Colonic mucosa (tissue), 4 donors: ENCODE data around the gene SHMT2. TPM values are rescaled to one million over a fixed set of nuclear protein-coding genes. Genes with fewer than 3 reads are reported as not detected.

Source experiments
- DNase-seq: peaks from one replicate; pipeline ENCODE4 v3.0.0-alpha.2; 2020
- H3K27ac ChIP-seq: fragments of 200-600 bp; one replicate; pipeline ENCODE4 v1.8.0; 2021
- H3K27me3 ChIP-seq: fragments of 200-600 bp; one replicate; pipeline ENCODE4 v1.8.0; 2021
- H3K36me3 ChIP-seq: fragments of 200-600 bp; one replicate; pipeline ENCODE4 v1.8.0; 2021
- H3K4me1 ChIP-seq: fragments of 200-600 bp; one replicate; pipeline ENCODE4 v1.8.0; 2021; ENCODE audit warnings: mild to moderate bottlenecking
- H3K4me3 ChIP-seq: fragments of 200-600 bp; one replicate; pipeline ENCODE4 v1.8.0; 2021
- H3K9ac ChIP-seq, 2 donors: one replicate each; pipeline ENCODE4 v1.7.0; 2013; ENCODE audit warnings: control low read depth in 2 of 2, low read depth in 2 of 2, low read length in 2 of 2
- H3K9me3 ChIP-seq: fragments of 200-600 bp; one replicate; pipeline ENCODE4 v1.8.0; 2021
- intact Hi-C: fragments of 100-400 bp; cut with DNase I; formaldehyde crosslinking; loops from one replicate; pipeline ENCODE4 v1.14.1; 2022
- total RNA-seq, 2 donors: library from RNA; stranded (reverse); fragmentation: NEBNext Ultra II Directional in 1 of 2; extraction: Animal tissue kit (Norgen Biotek cat#: 25700) in 1 of 2; gene quantifications; one replicate each; pipeline ENCODE4 v1.2.1, GENCODE V29; 2021
- TF ChIP-seq, protein P1 (sequence below): fragments of 200-600 bp; IDR thresholded peaks from one replicate; pipeline ENCODE4 v1.8.0; 2022; ENCODE audit warnings: antibody characterized with exemption, mild to moderate bottlenecking
- donor health status: healthy.
- donor health status: DM: no; HTN: no; CAD: no.
- donor health status: DM: no; HTN: no; CAD: no.

The SHMT2 gene
- total RNA-seq, 2 donors from 2014 or later: 69.4 to 160 TPM

- H3K27me3 ChIP-seq: no peaks in the 10 kb centered on the region
- no peaks in the 10 kb centered on the region for H3K9me3 ChIP-seq
- H3K4me3 ChIP-seq: no peak overlapping the region
- intact Hi-C loops: no loop called here
- H3K9ac ChIP-seq: no peak overlapping the region
- no peaks in the 10 kb centered on the region for H3K4me1 ChIP-seq
- no peak overlapping the region for H3K27ac ChIP-seq
- no peak for DNase-seq
- TF ChIP-seq, protein P1, sequence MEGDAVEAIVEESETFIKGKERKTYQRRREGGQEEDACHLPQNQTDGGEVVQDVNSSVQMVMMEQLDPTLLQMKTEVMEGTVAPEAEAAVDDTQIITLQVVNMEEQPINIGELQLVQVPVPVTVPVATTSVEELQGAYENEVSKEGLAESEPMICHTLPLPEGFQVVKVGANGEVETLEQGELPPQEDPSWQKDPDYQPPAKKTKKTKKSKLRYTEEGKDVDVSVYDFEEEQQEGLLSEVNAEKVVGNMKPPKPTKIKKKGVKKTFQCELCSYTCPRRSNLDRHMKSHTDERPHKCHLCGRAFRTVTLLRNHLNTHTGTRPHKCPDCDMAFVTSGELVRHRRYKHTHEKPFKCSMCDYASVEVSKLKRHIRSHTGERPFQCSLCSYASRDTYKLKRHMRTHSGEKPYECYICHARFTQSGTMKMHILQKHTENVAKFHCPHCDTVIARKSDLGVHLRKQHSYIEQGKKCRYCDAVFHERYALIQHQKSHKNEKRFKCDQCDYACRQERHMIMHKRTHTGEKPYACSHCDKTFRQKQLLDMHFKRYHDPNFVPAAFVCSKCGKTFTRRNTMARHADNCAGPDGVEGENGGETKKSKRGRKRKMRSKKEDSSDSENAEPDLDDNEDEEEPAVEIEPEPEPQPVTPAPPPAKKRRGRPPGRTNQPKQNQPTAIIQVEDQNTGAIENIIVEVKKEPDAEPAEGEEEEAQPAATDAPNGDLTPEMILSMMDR: no peak
- H3K36me3 ChIP-seq: peaks cover 14% of the 10 kb centered on the region
These were observed 39.5 kb upstream of the SHMT2 start for GRCh38 chr12:57190037-57190436.

DNA sequence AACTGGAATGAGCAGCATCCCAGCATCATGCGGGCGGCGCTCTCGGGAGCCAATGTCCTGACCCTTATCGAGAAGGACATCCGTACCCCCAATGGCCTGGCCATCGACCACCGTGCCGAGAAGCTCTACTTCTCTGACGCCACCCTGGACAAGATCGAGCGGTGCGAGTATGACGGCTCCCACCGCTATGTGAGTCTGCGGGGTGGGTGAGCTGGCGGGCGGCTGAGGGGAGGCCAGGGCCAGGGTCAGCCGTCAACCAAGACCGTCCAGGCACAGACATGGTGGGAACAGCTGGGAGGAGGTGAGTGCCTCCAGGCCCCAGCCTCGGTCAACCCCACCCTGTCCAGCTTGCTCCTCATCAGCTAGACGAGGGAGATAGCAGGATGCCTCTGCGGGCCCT is 38.7 kb upstream of the SHMT2 start:
- TF ChIP-seq, protein P1: no peak
- no peak for DNase-seq
- H3K4me1 ChIP-seq: no peaks in the 10 kb centered on the region
- H3K36me3 ChIP-seq: peaks cover 11% of the 10 kb centered on the region
- no peaks in the 10 kb centered on the region for H3K27me3 ChIP-seq
- intact Hi-C loops: no loop called here
- no peak overlapping the region for H3K27ac ChIP-seq
- no peak overlapping the region for H3K9ac ChIP-seq
- H3K4me3 ChIP-seq: no peak overlapping the region
- H3K9me3 ChIP-seq: no peaks in the 10 kb centered on the region

GRCh38 chr12:57191410-57191809 is 38.1 kb upstream of the SHMT2 start:
- no peak overlapping the region for H3K27ac ChIP-seq
- H3K4me1 ChIP-seq: no peaks in the 10 kb centered on the region
- H3K9me3 ChIP-seq: no peaks in the 10 kb centered on the region
- peaks cover 10% of the 10 kb centered on the region for H3K36me3 ChIP-seq
- TF ChIP-seq, protein P1: no peak
- H3K27me3 ChIP-seq: no peaks in the 10 kb centered on the region
- intact Hi-C loops: no loop called here
- H3K9ac ChIP-seq: no peak overlapping the region
- no peak overlapping the region for H3K4me3 ChIP-seq
- DNase-seq: no peak

DNA sequence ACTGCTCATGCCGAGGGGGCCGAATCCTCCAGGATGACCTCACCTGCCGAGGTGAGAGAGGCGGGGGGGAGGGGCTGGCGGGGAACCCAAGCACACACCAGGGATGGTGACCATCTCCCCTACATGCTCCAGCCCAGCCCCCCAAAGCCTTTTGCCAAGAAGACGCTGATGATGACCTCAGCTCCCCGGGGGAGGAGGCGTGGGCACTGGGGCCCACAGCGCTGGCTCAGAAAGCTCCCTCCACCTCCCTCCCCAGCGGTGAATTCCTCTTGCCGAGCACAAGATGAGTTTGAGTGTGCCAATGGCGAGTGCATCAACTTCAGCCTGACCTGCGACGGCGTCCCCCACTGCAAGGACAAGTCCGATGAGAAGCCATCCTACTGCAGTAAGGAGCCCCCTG is 36.6 kb upstream of the SHMT2 start:
- no peak overlapping the region for H3K9ac ChIP-seq
- intact Hi-C loops: no loop called here
- no peaks in the 10 kb centered on the region for H3K27me3 ChIP-seq
- DNase-seq: no peak
- no peaks in the 10 kb centered on the region for H3K9me3 ChIP-seq
- no peak overlapping the region for H3K27ac ChIP-seq
- TF ChIP-seq, protein P1: no peak
- H3K4me1 ChIP-seq: no peaks in the 10 kb centered on the region
- no peak overlapping the region for H3K4me3 ChIP-seq
- peaks cover 23% of the 10 kb centered on the region for H3K36me3 ChIP-seq

- intact Hi-C loops: no loop called here
- peaks cover 24% of the 10 kb centered on the region for H3K36me3 ChIP-seq
- TF ChIP-seq, protein P1: no peak
These were observed 35.7 kb upstream of the SHMT2 start for GRCh38 chr12:57193706-57194245.

More at GRCh38 chr12:57193706-57194245, 35.7 kb upstream of the SHMT2 start:
- H3K9ac ChIP-seq: no peak overlapping the region
- no peak overlapping the region for H3K4me3 ChIP-seq
- DNase-seq: no peak
- H3K9me3 ChIP-seq: no peaks in the 10 kb centered on the region
- H3K4me1 ChIP-seq: no peaks in the 10 kb centered on the region
- H3K27me3 ChIP-seq: no peaks in the 10 kb centered on the region
- no peak overlapping the region for H3K27ac ChIP-seq
